HCT116 (cell line): Measurements from ENCODE around the gene DLST. TPM values are rescaled to one million over a fixed set of nuclear protein-coding genes. Genes with fewer than 3 reads are reported as not detected.

Source experiments
- ATAC-seq: fragments of 200-7000 bp; cut with Tn5 transposase; 2 replicates; pipeline ENCODE4 v1.9.1; 2020; ENCODE audit warnings: mild to moderate bottlenecking, moderate library complexity
- BruUV-seq: library from RNA; stranded (reverse); fragments of 400-500 nt; replicated peaks from 2 replicates; lab custom pipeline; 2021; lab: Mats Ljungman, UMichigan
- CTCF ChIA-PET: fragments of 300-600 bp; sonication (Branson Sonifier 250); formaldehyde crosslinking; loops from one replicate; lab custom pipeline; 2021; ENCODE audit warnings: antibody characterized with exemption; lab: Charles Lee
- POLR2A ChIA-PET: fragments of 300-600, 350-600 bp; sonication (Branson Sonifier 250); formaldehyde crosslinking; loops from one replicate; lab custom pipeline; 2021; ENCODE audit warnings: antibody characterized with exemption; lab: Charles Lee
- RAD21 ChIA-PET, 2 experiments: fragments of 300-600 bp; sonication (Branson Sonifier 250); formaldehyde crosslinking; loops; one replicate each; lab custom pipeline; 2023; ENCODE audit warnings: low total read pairs in 2 of 2; ENCODE audit not compliant: uncharacterized antibody in 2 of 2, unreplicated experiment in 2 of 2, low non-redundant PET in 1 of 2; lab: Charles Lee
- DNase-seq: peaks from one replicate; pipeline ENCODE4 v3.0.0-alpha.2; 2010; ENCODE audit warnings: low read depth, low spot score
- H2AFZ ChIP-seq: fragments of 200-600 bp; shearing (Covaris generic), sonication (generic); 2 replicates; pipeline ENCODE4 v1.6.1; 2017; ENCODE audit warnings: low read depth, mixed run types, mixed read lengths, antibody characterized with exemption, low read length; ENCODE audit not compliant: poor library complexity, severe bottlenecking
- H3K27ac ChIP-seq: 2 replicates; pipeline ENCODE4 v1.5.1; 2012; ENCODE audit warnings: low read depth, low read length
- H3K27me3 ChIP-seq: fragments of 200-600 bp; sonication (generic); 2 replicates; pipeline ENCODE4 v1.6.1; 2016; ENCODE audit warnings: mixed run types, low read length, mixed read lengths; ENCODE audit not compliant: insufficient read depth
- H3K36me3 ChIP-seq, 2 experiments: fragments of 200-500 bp in 1 of 2; fragments of 200-600 bp in 1 of 2; sonication (Bioruptor generic) in 1 of 2; sonication (generic) in 1 of 2; 2 replicates each; pipeline versions ENCODE4 v1.5.1 to v1.6.1; 2014 to 2016; ENCODE audit warnings: low read length in 2 of 2, inconsistent platforms in 1 of 2, mixed read lengths in 1 of 2, mixed run types in 1 of 2; ENCODE audit not compliant: insufficient read depth in 2 of 2, control insufficient read depth in 1 of 2
- H3K4me1 ChIP-seq, 2 experiments: fragments of 200-600 bp in 1 of 2; sonication (generic) in 1 of 2; 2 replicates each; pipeline versions ENCODE4 v1.5.1 to v1.6.1; 2012 to 2017; ENCODE audit warnings: low read length in 2 of 2, inconsistent platforms in 1 of 2, mild to moderate bottlenecking in 1 of 2, mixed read lengths in 1 of 2, mixed run types in 1 of 2, moderate library complexity in 1 of 2; ENCODE audit not compliant: insufficient read depth in 2 of 2, control insufficient read depth in 1 of 2
- H3K4me2 ChIP-seq: fragments of 200-600 bp; sonication (generic); 2 replicates; pipeline ENCODE4 v1.6.1; 2017; ENCODE audit warnings: mixed run types, low read length, mixed read lengths
- H3K4me3 ChIP-seq, 2 experiments: fragments of 200-600 bp in 1 of 2; sonication (generic) in 1 of 2; replicated peaks in 1 of 2; 2 replicates each; pipeline ENCODE4 v1.5.1; 2011 to 2016; ENCODE audit warnings: low read length in 2 of 2, control low read depth in 1 of 2, low read depth in 1 of 2, mild to moderate bottlenecking in 1 of 2, mixed read lengths in 1 of 2, mixed run types in 1 of 2
- H3K79me2 ChIP-seq: fragments of 200-600 bp; sonication (generic); 2 replicates; pipeline ENCODE4 v1.6.1; 2017; ENCODE audit warnings: mild to moderate bottlenecking, mixed run types, low read length, moderate library complexity, mixed read lengths; ENCODE audit not compliant: insufficient read depth
- H3K9ac ChIP-seq: fragments of 200-600 bp; sonication (generic); 2 replicates; pipeline ENCODE4 v1.6.1; 2016; ENCODE audit warnings: low read length, mixed read lengths
- H3K9me2 ChIP-seq: fragments of 200-600 bp; sonication (generic), shearing (Covaris generic); 2 replicates; pipeline ENCODE4 v1.6.1; 2017; ENCODE audit warnings: mixed run types, mild to moderate bottlenecking, moderate library complexity; ENCODE audit not compliant: insufficient read depth
- H3K9me3 ChIP-seq, 2 experiments: fragments of 200-500 bp in 1 of 2; fragments of 200-600 bp in 1 of 2; sonication (Bioruptor generic) in 1 of 2; sonication (generic) in 1 of 2; 2 replicates each; pipeline ENCODE4 v1.6.1; 2014 to 2017; ENCODE audit warnings: low read length in 2 of 2, mixed read lengths in 2 of 2, inconsistent platforms in 1 of 2, low read depth in 1 of 2, mild to moderate bottlenecking in 1 of 2, mixed run types in 1 of 2, moderate library complexity in 1 of 2; ENCODE audit not compliant: control insufficient read depth in 1 of 2, insufficient read depth in 1 of 2
- H4K20me1 ChIP-seq: fragments of 200-600 bp; sonication (generic), shearing (Covaris generic); 2 replicates; pipeline ENCODE4 v1.6.1; 2017; ENCODE audit warnings: mixed run types, mild to moderate bottlenecking, moderate library complexity; ENCODE audit not compliant: insufficient read depth
- EGR1 ChIP-seq: IDR thresholded peaks from 2 replicates; pipeline ENCODE4 v1.6.1; 2012; ENCODE audit warnings: low read depth
- ELF1 ChIP-seq: IDR thresholded peaks from 2 replicates; pipeline ENCODE4 v1.6.1; 2012; ENCODE audit warnings: low read depth, borderline replicate concordance
- EZH2phosphoT487 ChIP-seq: fragments of 200-600 bp; IDR thresholded peaks from 2 replicates; pipeline ENCODE4 v1.6.1; 2018; ENCODE audit warnings: antibody characterized with exemption, borderline replicate concordance
- SIN3A ChIP-seq: IDR thresholded peaks from 2 replicates; pipeline ENCODE4 v1.6.1; 2012; ENCODE audit warnings: low read depth
- SRF ChIP-seq: IDR thresholded peaks from 2 replicates; pipeline ENCODE4 v1.6.1; 2012; ENCODE audit warnings: low read depth
- intact Hi-C: fragments of 100-400 bp; cut with micrococcal nuclease; formaldehyde crosslinking; loops from 2 replicates; pipeline ENCODE4 v1.10.0; 2022
- total RNA-seq: library from RNA; stranded (reverse); gene quantifications from one replicate; pipeline ENCODE4 v1.2.1, GENCODE V29; 2021; ENCODE audit not compliant: unreplicated experiment
- TF ChIP-seq, protein P1 (sequence below): IDR thresholded peaks from 2 replicates; pipeline ENCODE4 v1.6.1; 2011; ENCODE audit warnings: mild to moderate bottlenecking, low read length, moderate library complexity; ENCODE audit not compliant: insufficient replicate concordance; ENCODE audit errors: extremely low read depth

The DLST gene
- total RNA-seq, 1 experiment from 2014 or later: 101 TPM

GRCh38 chr14:74934041-74934440 is 52.3 kb downstream of the DLST start:
- DNase-seq: no peak
- Histone ChIP-seq H3K36me3 (no peaks in the 10 kb centered on the region), H3K27ac (no peak overlapping the region), H3K4me2 (no peak overlapping the region), H3K9me2 (no peaks in the 10 kb centered on the region), H3K27me3 (no peaks in the 10 kb centered on the region), H3K4me1 (no peaks in the 10 kb centered on the region), H3K9me3 (no peaks in the 10 kb centered on the region), H3K79me2 (no peaks in the 10 kb centered on the region), H4K20me1 (no peaks in the 10 kb centered on the region), H3K4me3 (no peak overlapping the region), H2AFZ (no peak overlapping the region), H3K9ac (no peak overlapping the region)
- CTCF ChIA-PET: interaction anchor here (1.2 kb wide), 1 partner anchor 11 kb away, joined by 4 read pairs; no protein-coding TSS in a partner anchor
- RAD21 ChIA-PET: no interaction called here
- POLR2A ChIA-PET: interaction anchor here (0.5 kb wide), 1 partner anchor 359 kb away, joined by 4 read pairs; no protein-coding TSS in a partner anchor
- ATAC-seq: no peak
- intact Hi-C loops: no loop called here
- BruUV-seq: no TSS peak
- TF ChIP-seq SIN3A (no peak), ELF1 (no peak), EZH2phosphoT487 (no peak), SRF (no peak), EGR1 (no peak)
- TF ChIP-seq, protein P1, sequence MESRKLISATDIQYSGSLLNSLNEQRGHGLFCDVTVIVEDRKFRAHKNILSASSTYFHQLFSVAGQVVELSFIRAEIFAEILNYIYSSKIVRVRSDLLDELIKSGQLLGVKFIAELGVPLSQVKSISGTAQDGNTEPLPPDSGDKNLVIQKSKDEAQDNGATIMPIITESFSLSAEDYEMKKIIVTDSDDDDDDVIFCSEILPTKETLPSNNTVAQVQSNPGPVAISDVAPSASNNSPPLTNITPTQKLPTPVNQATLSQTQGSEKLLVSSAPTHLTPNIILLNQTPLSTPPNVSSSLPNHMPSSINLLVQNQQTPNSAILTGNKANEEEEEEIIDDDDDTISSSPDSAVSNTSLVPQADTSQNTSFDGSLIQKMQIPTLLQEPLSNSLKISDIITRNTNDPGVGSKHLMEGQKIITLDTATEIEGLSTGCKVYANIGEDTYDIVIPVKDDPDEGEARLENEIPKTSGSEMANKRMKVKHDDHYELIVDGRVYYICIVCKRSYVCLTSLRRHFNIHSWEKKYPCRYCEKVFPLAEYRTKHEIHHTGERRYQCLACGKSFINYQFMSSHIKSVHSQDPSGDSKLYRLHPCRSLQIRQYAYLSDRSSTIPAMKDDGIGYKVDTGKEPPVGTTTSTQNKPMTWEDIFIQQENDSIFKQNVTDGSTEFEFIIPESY: no peak
- TF ChIP-seq, all 23 proteins: peak for 0
